HG03135 (cell line): ENCODE results near the gene ZNF701.

Experiments
- ATAC-seq: cut with Tn5 transposase; IDR thresholded peaks from one replicate; pipeline ENCODE4 v1.9.1; 2021; ENCODE audit warnings: mild to moderate bottlenecking, moderate library complexity; ENCODE audit not compliant: unreplicated experiment

Gene ZNF701

GRCh38 chr19:52635786-52636570 is 65.9 kb downstream of the ZNF701 start:
- no peak for ATAC-seq
